Neural progenitor cell (in vitro differentiated cells): ENCODE measurements around the gene CDH10. TPM values are rescaled to one million over a fixed set of nuclear protein-coding genes. Genes with fewer than 3 reads are reported as not detected.

Experiments
- DNase-seq: peaks from one replicate; pipeline ENCODE4 v3.0.0-alpha.2; 2016; ENCODE audit warnings: low spot score
- H2AFZ ChIP-seq: fragments of 200-600 bp; sonication (generic); replicated peaks from 2 replicates; pipeline ENCODE4 v1.6.1; 2016; ENCODE audit warnings: antibody characterized with exemption
- H3F3A ChIP-seq: fragments of 200-600 bp; sonication (generic); 2 replicates; pipeline ENCODE4 v1.6.1; 2016; ENCODE audit warnings: antibody characterized with exemption, low read depth
- H3K27ac ChIP-seq: fragments of 200-600 bp; sonication (generic); 2 replicates; pipeline ENCODE4 v1.5.1; 2016; ENCODE audit warnings: mild to moderate bottlenecking
- H3K27me3 ChIP-seq: fragments of 200-600 bp; sonication (generic); 2 replicates; pipeline ENCODE4 v1.6.1; 2016; ENCODE audit warnings: mild to moderate bottlenecking, moderate library complexity
- H3K36me3 ChIP-seq: fragments of 200-600 bp; sonication (generic); 2 replicates; pipeline ENCODE4 v1.5.1; 2016
- H3K4me1 ChIP-seq: fragments of 200-600 bp; sonication (generic); 2 replicates; pipeline ENCODE4 v1.6.1; 2016; ENCODE audit warnings: mixed run types
- H3K4me2 ChIP-seq: fragments of 200-600 bp; sonication (generic); 2 replicates; pipeline ENCODE4 v1.6.1; 2016
- H3K4me3 ChIP-seq: fragments of 200-600 bp; sonication (generic); 2 replicates; pipeline ENCODE4 v1.5.1; 2016
- H3K79me2 ChIP-seq: fragments of 200-600 bp; sonication (generic); 2 replicates; pipeline ENCODE4 v1.6.1; 2016; ENCODE audit warnings: low read depth
- H3K9ac ChIP-seq: fragments of 200-600 bp; sonication (generic); 2 replicates; pipeline ENCODE4 v1.6.1; 2016
- H3K9me3 ChIP-seq: fragments of 200-600 bp; sonication (generic); 2 replicates; pipeline ENCODE4 v1.5.1; 2016; ENCODE audit warnings: low read depth
- H4K20me1 ChIP-seq: fragments of 200-600 bp; sonication (generic); 2 replicates; pipeline ENCODE4 v1.6.1; 2016; ENCODE audit warnings: low read depth
- H3K27ac Mint-ChIP-seq: 3 replicates; pipeline ENCODE4 v1.8.0; 2021; ENCODE audit warnings: mixed read lengths
- H3K27me3 Mint-ChIP-seq: 2 replicates; pipeline ENCODE4 v1.8.0; 2022; ENCODE audit warnings: low read depth, mild to moderate bottlenecking, inconsistent platforms, moderate library complexity, mixed read lengths; ENCODE audit not compliant: insufficient read depth
- H3K36me3 Mint-ChIP-seq: 3 replicates; pipeline ENCODE4 v1.8.0; 2021; ENCODE audit warnings: mixed read lengths
- H3K4me1 Mint-ChIP-seq: 3 replicates; pipeline ENCODE4 v1.8.0; 2021; ENCODE audit warnings: mixed read lengths
- H3K4me3 Mint-ChIP-seq: 3 replicates; pipeline ENCODE4 v1.8.0; 2021; ENCODE audit warnings: mild to moderate bottlenecking, moderate library complexity, mixed read lengths
- H3K9me3 Mint-ChIP-seq: 3 replicates; pipeline ENCODE4 v1.8.0; 2020; ENCODE audit warnings: mixed read lengths
- EZH2 ChIP-seq: fragments of 200-600 bp; sonication (generic); IDR thresholded peaks from 2 replicates; pipeline ENCODE4 v1.6.1; 2017; ENCODE audit warnings: antibody characterized with exemption, mild to moderate bottlenecking, moderate library complexity
- EZH2phosphoT487 ChIP-seq: fragments of 200-600 bp; sonication (generic); IDR thresholded peaks from 2 replicates; pipeline ENCODE4 v1.6.1; 2017; ENCODE audit warnings: antibody characterized with exemption
- total RNA-seq: library from RNA; depleted of rRNA; stranded (reverse); fragments of >200 nt; gene quantifications from 2 replicates; pipeline ENCODE4 v1.2.3, GENCODE V29; 2015; ENCODE audit warnings: low replicate concordance
- TF ChIP-seq, protein P1 (sequence below): fragments of 200-600 bp; sonication (generic); IDR thresholded peaks from 2 replicates; pipeline ENCODE4 v1.5.1; 2017; ENCODE audit warnings: antibody characterized with exemption, mild to moderate bottlenecking

The CDH10 gene
- total RNA-seq, 1 donor from 2014 or later, result 0.19 TPM

DNA sequence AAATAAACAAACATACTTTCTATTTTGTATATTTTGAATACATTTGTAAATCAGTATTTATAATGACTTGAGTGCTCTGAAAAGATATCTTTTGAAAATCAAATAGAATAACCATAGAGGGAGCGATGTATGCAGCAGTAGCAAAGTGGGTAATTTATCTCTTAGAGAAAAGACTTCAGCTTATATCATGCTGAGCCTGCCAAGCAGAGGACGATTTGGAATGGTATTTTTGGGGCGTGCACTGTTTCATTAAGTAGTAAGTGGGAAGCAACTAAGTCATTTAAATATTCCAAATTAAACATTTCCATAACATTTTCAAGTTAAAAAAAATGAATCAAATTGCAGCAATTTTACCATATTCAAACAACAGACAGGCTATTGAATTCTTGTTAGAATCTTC is 147.6 kb downstream of the CDH10 start:
- Mint-ChIP-seq H3K36me3 (peaks cover 3% of the 10 kb centered on the region), H3K4me3 (no peak overlapping the region), H3K4me1 (peaks cover 11% of the 10 kb centered on the region), H3K27ac (no peak overlapping the region), H3K9me3 (no peaks in the 10 kb centered on the region), H3K27me3 (no peaks in the 10 kb centered on the region)
- Histone ChIP-seq H3K9me3 (no peaks in the 10 kb centered on the region), H3K79me2 (no peaks in the 10 kb centered on the region), H3F3A (no peaks in the 10 kb centered on the region), H3K4me2 (no peak overlapping the region), H4K20me1 (no peaks in the 10 kb centered on the region), H3K27ac (no peak overlapping the region), H3K27me3 (no peaks in the 10 kb centered on the region), H3K4me1 (no peaks in the 10 kb centered on the region), H2AFZ (no peak overlapping the region), H3K36me3 (no peaks in the 10 kb centered on the region), H3K4me3 (no peak overlapping the region), H3K9ac (no peak overlapping the region)
- no peak for DNase-seq
- TF ChIP-seq, protein P1, sequence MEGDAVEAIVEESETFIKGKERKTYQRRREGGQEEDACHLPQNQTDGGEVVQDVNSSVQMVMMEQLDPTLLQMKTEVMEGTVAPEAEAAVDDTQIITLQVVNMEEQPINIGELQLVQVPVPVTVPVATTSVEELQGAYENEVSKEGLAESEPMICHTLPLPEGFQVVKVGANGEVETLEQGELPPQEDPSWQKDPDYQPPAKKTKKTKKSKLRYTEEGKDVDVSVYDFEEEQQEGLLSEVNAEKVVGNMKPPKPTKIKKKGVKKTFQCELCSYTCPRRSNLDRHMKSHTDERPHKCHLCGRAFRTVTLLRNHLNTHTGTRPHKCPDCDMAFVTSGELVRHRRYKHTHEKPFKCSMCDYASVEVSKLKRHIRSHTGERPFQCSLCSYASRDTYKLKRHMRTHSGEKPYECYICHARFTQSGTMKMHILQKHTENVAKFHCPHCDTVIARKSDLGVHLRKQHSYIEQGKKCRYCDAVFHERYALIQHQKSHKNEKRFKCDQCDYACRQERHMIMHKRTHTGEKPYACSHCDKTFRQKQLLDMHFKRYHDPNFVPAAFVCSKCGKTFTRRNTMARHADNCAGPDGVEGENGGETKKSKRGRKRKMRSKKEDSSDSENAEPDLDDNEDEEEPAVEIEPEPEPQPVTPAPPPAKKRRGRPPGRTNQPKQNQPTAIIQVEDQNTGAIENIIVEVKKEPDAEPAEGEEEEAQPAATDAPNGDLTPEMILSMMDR, result no peak
- TF ChIP-seq EZH2phosphoT487 (no peak), EZH2 (no peak)

DNA sequence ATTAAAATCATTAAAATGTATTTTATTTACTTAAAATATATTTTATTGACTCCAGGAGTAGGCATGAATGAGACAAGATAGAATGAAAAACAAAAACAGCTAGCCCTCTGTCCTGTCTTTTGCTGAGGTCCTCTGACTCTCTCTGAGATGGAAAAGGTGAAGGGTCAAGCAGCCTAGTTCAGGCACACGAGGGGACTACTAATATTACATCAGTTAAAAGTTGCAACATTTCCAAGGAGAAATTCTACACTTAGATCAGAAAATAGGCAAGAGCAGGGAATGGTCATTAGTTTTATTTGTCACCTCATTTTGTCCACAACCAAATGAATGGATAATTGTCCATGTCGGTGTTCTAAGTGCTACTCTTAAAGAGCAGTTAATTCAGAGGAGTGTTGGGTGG is 148.5 kb downstream of the CDH10 start:
- H2AFZ ChIP-seq, result no peak overlapping the region
- no peak for TF ChIP-seq EZH2phosphoT487
- TF ChIP-seq EZH2, result no peak
- TF ChIP-seq, protein P1, result no peak
- Mint-ChIP-seq H3K4me1 (peaks cover 11% of the 10 kb centered on the region), H3K27me3 (no peaks in the 10 kb centered on the region), H3K9me3 (no peaks in the 10 kb centered on the region), H3K36me3 (peaks cover 2% of the 10 kb centered on the region), H3K27ac (no peak overlapping the region), H3K4me3 (no peak overlapping the region)
- H3K4me2 ChIP-seq, result no peak overlapping the region
- no peak overlapping the region for H3K9ac ChIP-seq
- no peaks in the 10 kb centered on the region for H3F3A ChIP-seq
- H3K9me3 ChIP-seq, result no peaks in the 10 kb centered on the region
- H3K79me2 ChIP-seq, result no peaks in the 10 kb centered on the region
- no peaks in the 10 kb centered on the region for H3K36me3 ChIP-seq
- H3K27me3 ChIP-seq, result no peaks in the 10 kb centered on the region
- no peaks in the 10 kb centered on the region for H4K20me1 ChIP-seq
- H3K4me3 ChIP-seq, result no peak overlapping the region
- no peak overlapping the region for H3K27ac ChIP-seq
- no peak for DNase-seq
- no peaks in the 10 kb centered on the region for H3K4me1 ChIP-seq

DNA sequence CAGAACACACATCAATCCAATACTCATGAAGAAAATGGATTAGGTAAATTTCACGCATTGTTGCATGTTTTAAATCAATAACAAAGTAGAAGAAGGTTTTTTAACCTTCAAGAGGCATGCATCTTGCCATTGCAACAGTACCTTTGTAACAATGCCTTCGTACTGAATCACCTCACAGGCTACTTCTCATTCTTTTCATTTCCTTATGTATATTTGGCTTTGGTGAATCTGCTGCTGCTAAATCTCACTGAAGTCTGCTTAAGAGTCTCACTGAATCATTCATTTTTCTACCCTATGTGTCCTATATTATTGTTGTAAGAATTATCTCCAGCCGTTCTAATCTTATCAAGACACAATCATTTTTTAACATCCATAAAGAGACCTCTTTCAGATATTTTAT is 152.5 kb downstream of the CDH10 start:
- Mint-ChIP-seq H3K9me3 (no peaks in the 10 kb centered on the region), H3K27ac (no peak overlapping the region), H3K4me1 (peaks cover 11% of the 10 kb centered on the region), H3K27me3 (no peaks in the 10 kb centered on the region), H3K36me3 (peaks cover 10% of the 10 kb centered on the region), H3K4me3 (no peak overlapping the region)
- Histone ChIP-seq H3K79me2 (no peaks in the 10 kb centered on the region), H3K4me2 (no peak overlapping the region), H3F3A (no peaks in the 10 kb centered on the region), H3K27me3 (no peaks in the 10 kb centered on the region), H3K9ac (no peak overlapping the region), H3K4me1 (no peaks in the 10 kb centered on the region), H3K36me3 (no peaks in the 10 kb centered on the region), H2AFZ (peak overlapping the region; percentile 54), H3K27ac (no peak overlapping the region), H3K4me3 (no peak overlapping the region), H3K9me3 (no peaks in the 10 kb centered on the region), H4K20me1 (no peaks in the 10 kb centered on the region)
- DNase-seq, result no peak
- TF ChIP-seq, protein P1, result no peak
- no peak for TF ChIP-seq EZH2
- TF ChIP-seq EZH2phosphoT487, result no peak
